HEK293 (cell line): ENCODE measurements around the gene S1PR1.

Experiments used
- CTCF ChIA-PET: fragments of 350-600 bp; formaldehyde crosslinking; extraction: SDS; loops from one replicate; lab custom pipeline; 2021; ENCODE audit warnings: antibody characterized with exemption; lab: Yijun Ruan, JAX
- POLR2A ChIA-PET: fragments of 300-600 bp; formaldehyde crosslinking; extraction: SDS; loops from one replicate; lab custom pipeline; 2020; ENCODE audit warnings: antibody characterized with exemption, inconsistent platforms; lab: Yijun Ruan, JAX
- H3K27ac ChIP-seq: fragments of 200-500 bp; sonication (Bioruptor generic); 2 replicates; pipeline ENCODE4 v1.5.1; 2014; ENCODE audit warnings: low read depth, low read length, control low read depth, inconsistent platforms; ENCODE audit errors: extremely low read depth
- H3K36me3 ChIP-seq, 2 experiments: fragments of 200-500 bp in 1 of 2; sonication (Bioruptor generic) in 1 of 2; 1 replicate in 1 of 2; 2 replicates in 1 of 2; pipeline ENCODE4 v1.5.1; 2014 to 2017; ENCODE audit warnings: inconsistent platforms in 2 of 2, low read length in 2 of 2; ENCODE audit not compliant: control insufficient read depth in 2 of 2, insufficient read depth in 1 of 2
- H3K4me1 ChIP-seq: fragments of 200-500 bp; sonication (Bioruptor generic); 2 replicates; pipeline ENCODE4 v1.5.1; 2014; ENCODE audit warnings: mild to moderate bottlenecking, low read length, inconsistent platforms; ENCODE audit not compliant: control insufficient read depth, insufficient read depth
- H3K4me3 ChIP-seq: 2 replicates; pipeline ENCODE4 v1.5.1; 2011; ENCODE audit warnings: low read depth, mild to moderate bottlenecking, control low read depth, low read length, moderate library complexity
- H3K9me3 ChIP-seq: fragments of 200-500 bp; sonication (Bioruptor generic); 2 replicates; pipeline ENCODE4 v1.5.1; 2014; ENCODE audit warnings: low read depth, low read length, inconsistent platforms; ENCODE audit not compliant: control insufficient read depth, insufficient read depth
- KLF10 ChIP-seq: fragments of 450-650 bp; IDR thresholded peaks from 2 replicates; pipeline ENCODE4 v1.5.1; 2018; ENCODE audit warnings: missing biosample characterization, mild to moderate bottlenecking, missing genetic modification characterization
- KLF9 ChIP-seq: fragments of 450-650 bp; formaldehyde crosslinking; IDR thresholded peaks from 2 replicates; pipeline ENCODE4 v1.5.1; 2016; ENCODE audit warnings: missing biosample characterization, missing genetic modification characterization, low read depth
- ZEB2 ChIP-seq: fragments of 450-650 bp; formaldehyde crosslinking; IDR thresholded peaks from 2 replicates; pipeline ENCODE4 v1.5.1; 2016; ENCODE audit warnings: missing biosample characterization, missing genetic modification characterization
- ZIC2 ChIP-seq: fragments of 450-650 bp; formaldehyde crosslinking; IDR thresholded peaks from 2 replicates; pipeline ENCODE4 v1.5.1; 2016; ENCODE audit warnings: missing biosample characterization, missing genetic modification characterization
- ZNF138 ChIP-seq: fragments of 450-650 bp; formaldehyde crosslinking; IDR thresholded peaks from 2 replicates; pipeline ENCODE4 v1.5.1; 2016; ENCODE audit warnings: missing biosample characterization, missing genetic modification characterization, borderline replicate concordance
- ZNF174 ChIP-seq: fragments of 450-650 bp; formaldehyde crosslinking; IDR thresholded peaks from 2 replicates; pipeline ENCODE4 v1.5.0; 2017; ENCODE audit warnings: missing biosample characterization, mild to moderate bottlenecking, missing genetic modification characterization
- ZNF175 ChIP-seq: fragments of 450-650 bp; formaldehyde crosslinking; IDR thresholded peaks from 2 replicates; pipeline ENCODE4 v1.5.1; 2016; ENCODE audit warnings: missing biosample characterization, missing genetic modification characterization
- ZNF366 ChIP-seq: fragments of 450-650 bp; formaldehyde crosslinking; conservative IDR thresholded peaks from 2 replicates; pipeline ENCODE4 v1.5.1; 2016; ENCODE audit warnings: missing biosample characterization, missing genetic modification characterization
- ZNF391 ChIP-seq: fragments of 450-650 bp; formaldehyde crosslinking; IDR thresholded peaks from 2 replicates; pipeline ENCODE4 v1.5.1; 2016; ENCODE audit warnings: low read depth, missing biosample characterization, missing genetic modification characterization, borderline replicate concordance
- ZNF529 ChIP-seq: fragments of 450-650 bp; formaldehyde crosslinking; IDR thresholded peaks from 2 replicates; pipeline ENCODE4 v1.5.1; 2017; ENCODE audit warnings: missing genetic modification characterization, missing biosample characterization; ENCODE audit not compliant: insufficient replicate concordance
- ZNF677 ChIP-seq: fragments of 450-650 bp; IDR thresholded peaks from 2 replicates; pipeline ENCODE4 v1.5.0; 2018; ENCODE audit warnings: missing biosample characterization, mild to moderate bottlenecking, missing genetic modification characterization, moderate library complexity
- ZNF747 ChIP-seq: fragments of 450-650 bp; formaldehyde crosslinking; IDR thresholded peaks from 2 replicates; pipeline ENCODE4 v1.5.1; 2016; ENCODE audit warnings: missing biosample characterization, missing genetic modification characterization
- ZSCAN23 ChIP-seq: fragments of 450-650 bp; formaldehyde crosslinking; IDR thresholded peaks from 2 replicates; pipeline ENCODE4 v1.5.1; 2016; ENCODE audit warnings: missing biosample characterization, missing genetic modification characterization
- TF ChIP-seq, protein P1 (sequence below): fragments of 450-650 bp; formaldehyde crosslinking; IDR thresholded peaks from 2 replicates; pipeline ENCODE4 v1.5.1; 2017; ENCODE audit warnings: missing biosample characterization, missing genetic modification characterization
- TF ChIP-seq, protein P2 (sequence below): fragments of 450-650 bp; formaldehyde crosslinking; IDR thresholded peaks from 2 replicates; pipeline ENCODE4 v1.5.1; 2017; ENCODE audit warnings: missing biosample characterization, mild to moderate bottlenecking, missing genetic modification characterization, moderate library complexity
- TF ChIP-seq, protein P3 (sequence below): fragments of 450-650 bp; formaldehyde crosslinking; IDR thresholded peaks from 2 replicates; pipeline ENCODE4 v1.5.1; 2017; ENCODE audit warnings: missing biosample characterization, missing genetic modification characterization
- TF ChIP-seq, protein P4 (sequence below): fragments of 450-650 bp; formaldehyde crosslinking; IDR thresholded peaks from 2 replicates; pipeline ENCODE4 v1.5.1; 2016; ENCODE audit warnings: missing biosample characterization, missing genetic modification characterization

Gene S1PR1

DNA sequence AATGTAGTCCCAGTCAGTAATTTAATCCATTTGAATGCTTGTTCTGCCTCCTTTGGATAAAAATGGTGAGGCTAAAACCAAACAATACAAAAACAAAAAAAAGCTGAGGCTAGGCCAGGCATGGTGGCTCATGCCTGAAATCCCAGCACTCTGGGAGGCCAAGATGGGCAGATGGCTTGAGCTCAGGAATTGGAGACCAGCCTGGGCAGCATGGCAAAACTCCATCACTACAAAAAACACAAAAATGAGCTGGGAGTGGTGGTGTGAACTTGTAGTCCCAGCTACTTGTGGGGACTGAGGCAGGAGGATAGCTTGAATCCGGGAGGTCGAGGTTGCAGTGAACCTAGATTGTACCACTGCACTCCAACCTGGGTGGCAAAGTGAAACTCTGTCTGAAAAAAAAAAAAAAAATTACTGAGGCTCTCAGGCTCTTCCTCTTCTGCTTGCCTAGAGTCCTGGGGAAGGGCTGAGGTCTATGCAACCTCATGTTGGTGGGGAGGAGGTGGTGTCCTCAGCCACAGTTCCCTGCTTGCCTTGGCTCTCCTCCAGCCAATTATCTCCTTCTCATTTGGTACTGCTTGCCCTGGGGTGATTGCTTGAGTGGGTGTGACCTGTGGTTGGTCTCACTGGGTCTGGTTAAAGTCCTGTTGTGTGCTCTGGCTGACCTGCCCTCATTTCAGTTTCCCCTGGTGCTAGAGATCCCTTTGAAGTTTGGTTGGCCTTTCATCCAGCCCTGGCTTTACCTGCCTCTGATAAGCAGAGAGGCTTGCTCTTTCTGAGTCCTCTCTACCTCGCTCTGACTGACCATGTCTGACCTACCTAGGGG lies 20.9 kb downstream of the S1PR1 start (continued):
- no peak for TF ChIP-seq ZNF366 (tag by site-specific recombination)
- no peak for TF ChIP-seq ZNF175 (tag by site-specific recombination)
- no peak for TF ChIP-seq ZNF677 (tag by site-specific recombination)
- TF ChIP-seq ZIC2 = peak; percentile 77
- TF ChIP-seq ZEB2 (tag by site-specific recombination) = 0 out of 2 replicates have a peak, but pooled peaks have one; percentile 12
- peak; percentile 69 for TF ChIP-seq KLF9 (tag by site-specific recombination)
- TF ChIP-seq, protein P1, sequence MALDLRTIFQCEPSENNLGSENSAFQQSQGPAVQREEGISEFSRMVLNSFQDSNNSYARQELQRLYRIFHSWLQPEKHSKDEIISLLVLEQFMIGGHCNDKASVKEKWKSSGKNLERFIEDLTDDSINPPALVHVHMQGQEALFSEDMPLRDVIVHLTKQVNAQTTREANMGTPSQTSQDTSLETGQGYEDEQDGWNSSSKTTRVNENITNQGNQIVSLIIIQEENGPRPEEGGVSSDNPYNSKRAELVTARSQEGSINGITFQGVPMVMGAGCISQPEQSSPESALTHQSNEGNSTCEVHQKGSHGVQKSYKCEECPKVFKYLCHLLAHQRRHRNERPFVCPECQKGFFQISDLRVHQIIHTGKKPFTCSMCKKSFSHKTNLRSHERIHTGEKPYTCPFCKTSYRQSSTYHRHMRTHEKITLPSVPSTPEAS (tag by site-specific recombination) = no peak
- TF ChIP-seq, protein P2, sequence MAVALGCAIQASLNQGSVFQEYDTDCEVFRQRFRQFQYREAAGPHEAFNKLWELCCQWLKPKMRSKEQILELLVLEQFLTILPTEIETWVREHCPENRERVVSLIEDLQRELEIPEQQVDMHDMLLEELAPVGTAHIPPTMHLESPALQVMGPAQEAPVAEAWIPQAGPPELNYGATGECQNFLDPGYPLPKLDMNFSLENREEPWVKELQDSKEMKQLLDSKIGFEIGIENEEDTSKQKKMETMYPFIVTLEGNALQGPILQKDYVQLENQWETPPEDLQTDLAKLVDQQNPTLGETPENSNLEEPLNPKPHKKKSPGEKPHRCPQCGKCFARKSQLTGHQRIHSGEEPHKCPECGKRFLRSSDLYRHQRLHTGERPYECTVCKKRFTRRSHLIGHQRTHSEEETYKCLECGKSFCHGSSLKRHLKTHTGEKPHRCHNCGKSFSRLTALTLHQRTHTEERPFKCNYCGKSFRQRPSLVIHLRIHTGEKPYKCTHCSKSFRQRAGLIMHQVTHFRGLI (tag by site-specific recombination) = peak; percentile 85
- TF ChIP-seq ZNF138 (tag by site-specific recombination) = no peak

DNA sequence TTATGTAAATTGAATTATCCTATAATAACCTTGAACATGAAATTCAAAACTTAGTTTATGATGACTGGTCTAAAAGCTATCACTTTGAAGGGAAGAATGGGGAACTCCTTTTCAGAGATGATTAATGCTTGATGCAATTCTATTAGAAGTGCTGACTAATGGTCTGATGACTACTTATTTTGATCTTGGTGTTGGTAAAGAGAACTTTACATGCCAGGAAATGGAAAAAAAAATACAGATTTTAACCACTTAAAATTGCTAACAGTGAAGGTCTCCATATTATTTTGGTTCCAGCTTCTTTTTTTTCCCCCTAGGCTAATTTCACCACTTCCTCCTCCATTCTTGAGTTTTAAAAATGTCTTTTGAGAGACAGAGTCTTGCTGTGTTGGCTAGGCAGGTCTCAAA lies 22.9 kb downstream of the S1PR1 start:
- H3K36me3 ChIP-seq = no peaks in the 10 kb centered on the region
- H3K4me3 ChIP-seq = no peak overlapping the region
- no peak overlapping the region for H3K27ac ChIP-seq
- peaks cover 12% of the 10 kb centered on the region for H3K4me1 ChIP-seq
- ChIA-PET CTCF (interaction anchor here (0.7 to 2.0 kb wide), 4 partner anchors 24 to 59 kb away, joined by 3 to 9 read pairs (median 4); no protein-coding TSS in a partner anchor), POLR2A (interaction anchor here (0.6 kb wide), 1 partner anchor 17 kb away, joined by 3 read pairs; no protein-coding TSS in a partner anchor)
- TF ChIP-seq ZNF391 (tag by site-specific recombination) = no peak
- no peak for TF ChIP-seq KLF10 (tag by site-specific recombination)
- no peak for TF ChIP-seq ZNF529 (tag by site-specific recombination)
- TF ChIP-seq, protein P3, sequence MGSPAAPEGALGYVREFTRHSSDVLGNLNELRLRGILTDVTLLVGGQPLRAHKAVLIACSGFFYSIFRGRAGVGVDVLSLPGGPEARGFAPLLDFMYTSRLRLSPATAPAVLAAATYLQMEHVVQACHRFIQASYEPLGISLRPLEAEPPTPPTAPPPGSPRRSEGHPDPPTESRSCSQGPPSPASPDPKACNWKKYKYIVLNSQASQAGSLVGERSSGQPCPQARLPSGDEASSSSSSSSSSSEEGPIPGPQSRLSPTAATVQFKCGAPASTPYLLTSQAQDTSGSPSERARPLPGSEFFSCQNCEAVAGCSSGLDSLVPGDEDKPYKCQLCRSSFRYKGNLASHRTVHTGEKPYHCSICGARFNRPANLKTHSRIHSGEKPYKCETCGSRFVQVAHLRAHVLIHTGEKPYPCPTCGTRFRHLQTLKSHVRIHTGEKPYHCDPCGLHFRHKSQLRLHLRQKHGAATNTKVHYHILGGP = no peak
- no peak for TF ChIP-seq ZNF174 (tag by site-specific recombination)
- TF ChIP-seq ZNF747 (tag by site-specific recombination) = no peak
- no peaks in the 10 kb centered on the region for H3K9me3 ChIP-seq

DNA sequence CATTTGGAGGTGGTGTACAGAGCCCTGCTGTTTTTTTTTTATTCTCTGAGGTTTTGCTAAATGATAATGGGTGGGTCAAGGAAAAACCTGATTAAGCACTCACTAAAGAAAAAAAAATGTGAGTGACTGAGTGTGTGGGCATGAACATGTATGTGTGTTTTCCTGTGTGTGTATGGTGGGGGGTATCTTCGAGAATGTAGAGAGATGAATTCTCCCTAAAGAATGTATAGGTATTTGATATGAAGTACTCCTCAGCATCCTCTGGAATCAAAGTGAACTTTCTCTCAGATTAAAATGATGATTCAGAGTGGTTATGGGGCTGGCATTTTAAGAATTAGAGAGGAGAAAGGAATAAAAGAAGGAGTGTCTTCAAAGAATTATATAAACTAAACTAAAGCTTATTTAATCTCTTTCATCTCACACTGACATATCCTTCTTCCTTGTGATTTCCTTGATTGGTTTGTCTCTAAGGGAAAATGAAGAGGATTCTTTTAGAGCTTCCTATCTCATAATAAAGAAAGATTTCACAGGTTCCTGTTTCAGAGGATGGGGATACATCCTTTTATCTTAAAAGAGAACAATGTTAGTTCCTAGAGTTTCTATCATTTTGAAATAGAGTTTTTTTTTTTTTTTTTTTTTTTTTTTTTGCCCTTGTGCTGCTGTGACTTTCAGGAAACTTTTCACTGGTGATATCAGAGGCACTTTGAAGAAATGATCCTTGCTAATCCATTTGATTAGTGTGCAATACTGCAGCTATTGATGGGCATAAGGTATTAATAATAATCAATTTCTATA lies 23.9 kb downstream of the S1PR1 start:
- POLR2A ChIA-PET = interaction anchor here (0.6 kb wide), 1 partner anchor 18 kb away, joined by 3 read pairs; no protein-coding TSS in a partner anchor
- H3K9me3 ChIP-seq = no peaks in the 10 kb centered on the region
- TF ChIP-seq, protein P4, sequence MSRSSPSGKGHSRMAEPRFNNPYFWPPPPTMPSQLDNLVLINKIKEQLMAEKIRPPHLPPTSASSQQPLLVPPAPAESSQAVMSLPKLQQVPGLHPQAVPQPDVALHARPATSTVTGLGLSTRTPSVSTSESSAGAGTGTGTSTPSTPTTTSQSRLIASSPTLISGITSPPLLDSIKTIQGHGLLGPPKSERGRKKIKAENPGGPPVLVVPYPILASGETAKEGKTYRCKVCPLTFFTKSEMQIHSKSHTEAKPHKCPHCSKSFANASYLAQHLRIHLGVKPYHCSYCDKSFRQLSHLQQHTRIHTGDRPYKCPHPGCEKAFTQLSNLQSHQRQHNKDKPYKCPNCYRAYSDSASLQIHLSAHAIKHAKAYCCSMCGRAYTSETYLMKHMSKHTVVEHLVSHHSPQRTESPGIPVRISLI (tag by site-specific recombination) = 0 out of 2 replicates have a peak, but pooled peaks have one; percentile 36
- no peak for TF ChIP-seq ZSCAN23
- TF ChIP-seq, all 188 proteins: peak for 1
- H3K36me3 ChIP-seq = no peaks in the 10 kb centered on the region
- no peak overlapping the region for H3K27ac ChIP-seq
- H3K4me1 ChIP-seq = peaks cover 12% of the 10 kb centered on the region
- no peak overlapping the region for H3K4me3 ChIP-seq
- CTCF ChIA-PET = interaction anchor here (0.6 to 1.3 kb wide), 4 partner anchors 12 to 25 kb away, joined by 3 to 5 read pairs (median 4); no protein-coding TSS in a partner anchor
